ENCODE measurements around the gene CXorf58. TPM values are rescaled to one million over a fixed set of nuclear protein-coding genes. Genes with fewer than 3 reads are reported as not detected.

Gene CXorf58
- total RNA-seq, 1 donor from 2014 or later = 0.13 TPM

DNA sequence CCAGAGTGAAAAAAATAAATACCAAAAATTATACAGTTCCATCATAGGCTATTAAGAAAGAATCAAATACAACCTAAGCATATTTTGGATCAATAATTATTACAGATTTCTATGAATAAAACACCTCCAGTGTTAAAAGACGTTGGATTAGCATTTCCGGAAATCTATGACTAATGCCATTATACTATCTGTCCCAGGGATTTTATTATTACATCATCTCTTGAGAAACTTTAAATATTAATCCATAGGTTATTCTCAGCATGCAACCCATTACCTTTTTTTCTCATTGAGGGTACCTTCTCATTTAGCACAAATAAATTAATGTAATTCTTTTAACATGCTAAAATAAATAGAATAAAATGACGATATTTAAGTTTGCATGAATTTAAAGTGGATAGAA is 44.6 kb downstream of the CXorf58 start:
- no peak for DNase-seq (ENCODE audit: low spot score in 2 of 2, unreplicated experiment in 2 of 2)
- Mint-ChIP-seq H3K36me3 (no peaks in the 10 kb centered on the region), H3K27me3 (ENCODE audit: low read depth) (no peaks in the 10 kb centered on the region), H3K4me3 (no peak overlapping the region), H3K4me1 (peaks cover 18% of the 10 kb centered on the region), H3K27ac (no peak overlapping the region), H3K9me3 (no peaks in the 10 kb centered on the region)
- TF ChIP-seq, protein P1, sequence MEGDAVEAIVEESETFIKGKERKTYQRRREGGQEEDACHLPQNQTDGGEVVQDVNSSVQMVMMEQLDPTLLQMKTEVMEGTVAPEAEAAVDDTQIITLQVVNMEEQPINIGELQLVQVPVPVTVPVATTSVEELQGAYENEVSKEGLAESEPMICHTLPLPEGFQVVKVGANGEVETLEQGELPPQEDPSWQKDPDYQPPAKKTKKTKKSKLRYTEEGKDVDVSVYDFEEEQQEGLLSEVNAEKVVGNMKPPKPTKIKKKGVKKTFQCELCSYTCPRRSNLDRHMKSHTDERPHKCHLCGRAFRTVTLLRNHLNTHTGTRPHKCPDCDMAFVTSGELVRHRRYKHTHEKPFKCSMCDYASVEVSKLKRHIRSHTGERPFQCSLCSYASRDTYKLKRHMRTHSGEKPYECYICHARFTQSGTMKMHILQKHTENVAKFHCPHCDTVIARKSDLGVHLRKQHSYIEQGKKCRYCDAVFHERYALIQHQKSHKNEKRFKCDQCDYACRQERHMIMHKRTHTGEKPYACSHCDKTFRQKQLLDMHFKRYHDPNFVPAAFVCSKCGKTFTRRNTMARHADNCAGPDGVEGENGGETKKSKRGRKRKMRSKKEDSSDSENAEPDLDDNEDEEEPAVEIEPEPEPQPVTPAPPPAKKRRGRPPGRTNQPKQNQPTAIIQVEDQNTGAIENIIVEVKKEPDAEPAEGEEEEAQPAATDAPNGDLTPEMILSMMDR (IDR thresholded peaks at IDR 0.05; ENCODE audit: unreplicated experiment) = no peak

DNA sequence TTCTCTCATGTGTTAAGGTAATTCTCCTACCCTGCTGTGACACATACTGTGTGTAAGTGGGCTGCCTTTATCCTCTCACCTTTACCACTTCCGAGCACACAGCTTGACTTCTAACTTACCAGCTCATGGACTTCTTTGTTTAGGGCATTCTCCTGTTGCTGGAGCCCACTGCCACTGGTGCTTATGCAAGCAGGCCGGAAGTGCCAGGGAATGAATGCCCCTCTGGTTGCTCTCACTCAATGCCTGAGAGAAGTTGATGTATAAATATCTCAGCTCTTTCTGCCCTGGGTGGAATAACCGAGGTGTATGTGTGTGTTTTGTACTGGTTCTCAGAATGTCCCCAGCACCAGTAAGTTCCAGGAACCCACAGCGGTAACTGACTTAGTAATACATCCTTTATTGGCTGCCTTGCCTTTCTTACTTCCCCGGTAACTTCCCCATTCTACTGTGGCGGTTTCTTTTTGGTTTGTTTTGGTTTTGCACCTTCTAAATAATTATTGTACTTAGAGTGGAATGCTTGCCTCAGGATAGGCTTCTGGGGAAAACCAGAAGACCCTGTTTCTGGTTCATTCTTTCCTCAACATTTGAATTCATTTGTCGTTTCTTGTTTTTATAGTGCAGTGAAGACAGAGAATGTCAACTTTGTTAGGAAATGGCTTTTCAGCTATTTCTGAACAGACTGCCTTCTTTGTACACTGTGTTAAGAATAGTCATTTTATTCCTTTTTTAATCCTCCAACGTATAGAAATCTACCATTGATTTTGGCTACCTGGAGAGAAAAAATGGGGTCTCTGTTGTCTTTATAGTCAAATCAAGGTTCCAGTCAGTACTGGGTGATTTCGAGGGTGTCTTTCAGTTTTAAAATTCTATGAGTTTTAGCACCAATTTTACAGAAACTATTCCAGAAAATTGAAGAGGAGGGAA is 45.4 kb downstream of the CXorf58 start:
- Mint-ChIP-seq H3K27ac (peak overlapping the region; percentile 78), H3K4me1 (peaks cover 22% of the 10 kb centered on the region), H3K27me3 (ENCODE audit: low read depth) (no peaks in the 10 kb centered on the region), H3K9me3 (no peaks in the 10 kb centered on the region), H3K4me3 (no peak overlapping the region), H3K36me3 (no peaks in the 10 kb centered on the region)
- DNase-seq (ENCODE audit: low spot score in 2 of 2, unreplicated experiment in 2 of 2) = no peak
- TF ChIP-seq, protein P1 (IDR thresholded peaks at IDR 0.05; ENCODE audit: unreplicated experiment) = no peak

DNA sequence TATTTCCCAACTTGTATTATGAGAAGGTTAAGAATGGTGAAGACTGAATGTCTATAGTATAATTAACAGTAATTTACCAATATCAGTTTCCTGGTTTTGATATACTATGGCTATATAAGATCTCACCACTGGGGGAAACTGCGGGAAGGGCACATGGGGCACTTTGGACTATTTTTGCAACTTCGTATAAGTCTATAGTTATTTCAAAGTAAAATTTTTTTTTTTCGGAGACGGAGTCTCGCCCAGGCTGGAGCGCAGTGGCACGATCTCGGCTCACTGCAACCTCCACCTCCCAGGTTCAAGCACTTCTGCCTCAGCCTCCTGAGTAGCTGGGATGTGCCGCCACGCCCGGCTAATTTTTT is 46.1 kb downstream of the CXorf58 start:
- H3K4me1 Mint-ChIP-seq = peaks cover 22% of the 10 kb centered on the region
- no peaks in the 10 kb centered on the region for H3K27me3 Mint-ChIP-seq (ENCODE audit: low read depth)
- TF ChIP-seq, protein P1 (IDR thresholded peaks at IDR 0.05; ENCODE audit: unreplicated experiment) = no peak
- no peaks in the 10 kb centered on the region for H3K9me3 Mint-ChIP-seq
- peak overlapping the region; percentile 78 for H3K27ac Mint-ChIP-seq
- no peak overlapping the region for H3K4me3 Mint-ChIP-seq
- no peaks in the 10 kb centered on the region for H3K36me3 Mint-ChIP-seq
- no peak for DNase-seq (ENCODE audit: low spot score in 2 of 2, unreplicated experiment in 2 of 2)

DNA sequence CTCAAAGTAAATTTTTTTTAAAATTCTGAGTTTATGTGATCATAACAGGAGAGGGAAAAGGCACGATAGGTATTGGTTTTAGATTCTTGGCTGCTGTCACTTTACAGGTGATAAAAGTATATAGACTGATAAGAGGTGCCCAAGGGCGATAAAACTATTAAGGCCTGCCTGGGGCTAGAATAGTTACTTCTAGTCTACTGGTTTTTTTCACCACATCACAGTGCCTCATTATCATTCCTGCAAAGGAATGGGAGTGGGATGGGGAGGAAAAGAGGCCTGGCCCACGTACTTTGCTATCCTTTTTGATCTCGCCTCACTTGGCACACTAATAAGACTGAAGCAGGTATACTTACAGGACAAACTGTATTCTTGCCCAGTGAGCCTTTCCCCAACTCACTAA is 46.6 kb downstream of the CXorf58 start:
- Mint-ChIP-seq H3K4me3 (no peak overlapping the region), H3K9me3 (no peaks in the 10 kb centered on the region), H3K36me3 (no peaks in the 10 kb centered on the region), H3K4me1 (peaks cover 24% of the 10 kb centered on the region), H3K27ac (peak overlapping the region; percentile 56), H3K27me3 (ENCODE audit: low read depth) (no peaks in the 10 kb centered on the region)
- DNase-seq (ENCODE audit: low spot score in 2 of 2, unreplicated experiment in 2 of 2) = no peak
- TF ChIP-seq, protein P1 (IDR thresholded peaks at IDR 0.05; ENCODE audit: unreplicated experiment) = no peak

DNA sequence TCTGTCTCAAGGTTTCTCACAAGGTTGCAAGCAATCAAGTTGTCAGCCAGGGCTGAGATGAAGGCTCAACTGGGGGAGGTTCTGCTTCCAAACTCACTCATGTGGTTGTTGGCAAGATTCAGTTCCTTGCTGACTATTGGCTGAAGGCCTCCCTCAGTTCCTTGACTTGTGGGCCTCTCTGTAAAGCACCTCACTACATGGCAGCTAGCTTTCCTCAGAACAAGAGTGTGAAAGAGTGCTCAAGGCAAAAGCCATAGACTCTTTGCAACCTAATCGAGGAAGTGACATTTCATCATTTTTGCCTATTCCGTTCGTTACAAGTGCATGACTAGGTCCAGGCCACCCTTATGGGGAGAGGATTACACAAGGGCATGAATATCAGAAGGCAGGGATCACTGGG is 52.0 kb downstream of the CXorf58 start:
- TF ChIP-seq, protein P1 (IDR thresholded peaks at IDR 0.05; ENCODE audit: unreplicated experiment) = no peak
- Mint-ChIP-seq H3K27me3 (ENCODE audit: low read depth) (no peaks in the 10 kb centered on the region), H3K4me3 (no peak overlapping the region), H3K4me1 (peaks cover 19% of the 10 kb centered on the region), H3K9me3 (no peaks in the 10 kb centered on the region), H3K27ac (no peak overlapping the region), H3K36me3 (no peaks in the 10 kb centered on the region)
- no peak for DNase-seq (ENCODE audit: low spot score in 2 of 2, unreplicated experiment in 2 of 2)
